DND-41 (cell line): ENCODE results near the gene CCDC60.

ENCODE experiments used
- ATAC-seq: fragments of 200-7000 bp; cut with Tn5 transposase; 3 replicates; pipeline ENCODE4 v1.9.1; 2021; ENCODE audit warnings: low read depth; ENCODE audit not compliant: insufficient read depth
- DNase-seq: peaks from one replicate; pipeline ENCODE4 v3.0.0-alpha.2; 2020
- H2AFZ ChIP-seq: 2 replicates; pipeline ENCODE4 v1.6.0; 2012; ENCODE audit warnings: low read depth, low read length
- H3K27ac ChIP-seq: 2 replicates; pipeline ENCODE4 v1.5.1; 2012; ENCODE audit warnings: low read length, inconsistent platforms
- H3K27me3 ChIP-seq: fragments of 200-600 bp; sonication (generic); 2 replicates; pipeline ENCODE4 v1.6.0; 2012; ENCODE audit warnings: low read length, mild to moderate bottlenecking, inconsistent platforms; ENCODE audit not compliant: insufficient read depth, poor library complexity
- H3K36me3 ChIP-seq: 2 replicates; pipeline ENCODE4 v1.5.1; 2012; ENCODE audit warnings: low read length, inconsistent platforms; ENCODE audit not compliant: insufficient read depth
- H3K4me1 ChIP-seq: 2 replicates; pipeline ENCODE4 v1.5.1; 2012; ENCODE audit warnings: mild to moderate bottlenecking, low read length; ENCODE audit not compliant: insufficient read depth
- H3K4me2 ChIP-seq: 2 replicates; pipeline ENCODE4 v1.6.0; 2012; ENCODE audit warnings: mild to moderate bottlenecking, moderate library complexity, low read length, inconsistent platforms; ENCODE audit not compliant: insufficient read depth
- H3K4me3 ChIP-seq, 2 experiments: fragments of 200-600 bp in 1 of 2; shearing (Covaris generic) in 1 of 2; 2 replicates each; pipeline ENCODE4 v1.5.1; 2012 to 2016; ENCODE audit warnings: inconsistent platforms in 2 of 2, low read length in 2 of 2, mild to moderate bottlenecking in 2 of 2, low read depth in 1 of 2, moderate library complexity in 1 of 2
- H3K79me2 ChIP-seq: 2 replicates; pipeline ENCODE4 v1.6.0; 2012; ENCODE audit warnings: low read length, inconsistent platforms; ENCODE audit not compliant: insufficient read depth
- H3K9ac ChIP-seq: 2 replicates; pipeline ENCODE4 v1.6.0; 2012; ENCODE audit warnings: low read depth, mild to moderate bottlenecking, inconsistent platforms, low read length, moderate library complexity
- H3K9me3 ChIP-seq: 2 replicates; pipeline ENCODE4 v1.5.1; 2012; ENCODE audit warnings: low read length, moderate library complexity, mild to moderate bottlenecking, inconsistent platforms; ENCODE audit not compliant: insufficient read depth, severe bottlenecking
- H4K20me1 ChIP-seq: 2 replicates; pipeline ENCODE4 v1.6.0; 2012; ENCODE audit warnings: low read length; ENCODE audit not compliant: insufficient read depth
- EZH2 ChIP-seq: IDR thresholded peaks from 3 replicates; pipeline ENCODE4 v1.6.1; 2012; ENCODE audit warnings: borderline replicate concordance, low read depth, mild to moderate bottlenecking, moderate library complexity, low read length, inconsistent platforms; ENCODE audit not compliant: severe bottlenecking
- TF ChIP-seq, protein P1 (sequence below): IDR thresholded peaks from 2 replicates; pipeline ENCODE4 v1.5.1; 2012; ENCODE audit warnings: borderline replicate concordance, low read length, moderate library complexity, mild to moderate bottlenecking; ENCODE audit not compliant: poor library complexity, severe bottlenecking; ENCODE audit errors: extremely low read depth

CCDC60 gene

GRCh38 chr12:119363037-119363436 lies 28.5 kb downstream of the CCDC60 start:
- H3K79me2 ChIP-seq = no peaks in the 10 kb centered on the region
- no peaks in the 10 kb centered on the region for H3K9me3 ChIP-seq
- H4K20me1 ChIP-seq = no peaks in the 10 kb centered on the region
- ATAC-seq (no peak), DNase-seq (no peak)
- no peaks in the 10 kb centered on the region for H3K36me3 ChIP-seq
- no peaks in the 10 kb centered on the region for H3K27me3 ChIP-seq
- H2AFZ ChIP-seq = no peak overlapping the region
- no peak overlapping the region for H3K4me2 ChIP-seq
- H3K4me3 ChIP-seq = no peak overlapping the region
- TF ChIP-seq, protein P1, sequence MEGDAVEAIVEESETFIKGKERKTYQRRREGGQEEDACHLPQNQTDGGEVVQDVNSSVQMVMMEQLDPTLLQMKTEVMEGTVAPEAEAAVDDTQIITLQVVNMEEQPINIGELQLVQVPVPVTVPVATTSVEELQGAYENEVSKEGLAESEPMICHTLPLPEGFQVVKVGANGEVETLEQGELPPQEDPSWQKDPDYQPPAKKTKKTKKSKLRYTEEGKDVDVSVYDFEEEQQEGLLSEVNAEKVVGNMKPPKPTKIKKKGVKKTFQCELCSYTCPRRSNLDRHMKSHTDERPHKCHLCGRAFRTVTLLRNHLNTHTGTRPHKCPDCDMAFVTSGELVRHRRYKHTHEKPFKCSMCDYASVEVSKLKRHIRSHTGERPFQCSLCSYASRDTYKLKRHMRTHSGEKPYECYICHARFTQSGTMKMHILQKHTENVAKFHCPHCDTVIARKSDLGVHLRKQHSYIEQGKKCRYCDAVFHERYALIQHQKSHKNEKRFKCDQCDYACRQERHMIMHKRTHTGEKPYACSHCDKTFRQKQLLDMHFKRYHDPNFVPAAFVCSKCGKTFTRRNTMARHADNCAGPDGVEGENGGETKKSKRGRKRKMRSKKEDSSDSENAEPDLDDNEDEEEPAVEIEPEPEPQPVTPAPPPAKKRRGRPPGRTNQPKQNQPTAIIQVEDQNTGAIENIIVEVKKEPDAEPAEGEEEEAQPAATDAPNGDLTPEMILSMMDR = no peak
- TF ChIP-seq EZH2 = no peak
- H3K9ac ChIP-seq = no peak overlapping the region
- H3K4me1 ChIP-seq = no peaks in the 10 kb centered on the region
- H3K27ac ChIP-seq = no peak overlapping the region

DNA sequence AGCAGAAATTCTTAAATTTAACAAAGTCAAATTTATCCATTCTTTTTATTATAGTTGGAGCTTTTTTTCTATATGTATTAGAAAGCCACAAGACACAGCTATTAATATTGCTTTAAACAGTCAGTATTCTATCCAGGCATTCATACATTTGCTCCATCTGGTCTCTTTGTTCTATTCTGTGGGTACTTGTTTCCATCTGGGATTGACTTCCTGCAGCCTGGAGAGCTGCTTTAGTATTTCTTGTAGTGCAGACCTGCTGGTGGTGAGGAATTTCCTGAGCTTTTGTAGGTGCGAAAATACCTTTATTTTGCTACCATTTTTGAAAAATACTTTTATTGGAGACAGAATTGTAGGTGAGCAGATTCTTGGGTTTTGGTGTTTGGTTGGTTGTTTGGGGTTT lies 29.0 kb downstream of the CCDC60 start:
- H3K4me2 ChIP-seq = no peak overlapping the region
- no peaks in the 10 kb centered on the region for H3K36me3 ChIP-seq
- no peak overlapping the region for H3K27ac ChIP-seq
- H3K79me2 ChIP-seq = no peaks in the 10 kb centered on the region
- no peak for ATAC-seq
- no peak overlapping the region for H2AFZ ChIP-seq
- H4K20me1 ChIP-seq = no peaks in the 10 kb centered on the region
- no peaks in the 10 kb centered on the region for H3K27me3 ChIP-seq
- H3K4me1 ChIP-seq = no peaks in the 10 kb centered on the region
- no peak overlapping the region for H3K9ac ChIP-seq
- no peak for TF ChIP-seq EZH2
- TF ChIP-seq, protein P1 = no peak
- no peaks in the 10 kb centered on the region for H3K9me3 ChIP-seq
- DNase-seq = no peak
- no peak overlapping the region for H3K4me3 ChIP-seq

DNA sequence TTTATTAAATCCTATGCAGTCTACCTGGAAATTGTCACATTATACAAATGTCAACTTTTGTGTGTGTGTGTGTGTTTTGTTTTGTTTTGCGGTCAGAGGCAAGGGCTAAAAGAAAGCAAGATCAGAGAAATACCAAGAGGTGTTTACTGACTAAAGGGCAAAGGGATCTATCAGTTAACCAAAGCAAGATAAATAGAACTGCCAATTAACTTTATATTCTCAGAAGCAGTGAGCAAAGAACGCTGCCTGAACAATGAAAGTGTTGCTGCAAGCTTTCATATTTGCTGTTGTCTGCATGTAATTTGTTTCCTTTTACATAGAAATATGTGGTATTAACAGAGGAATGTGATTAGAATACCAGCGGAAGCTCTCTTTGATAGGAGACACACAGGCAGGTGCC lies 30.9 kb downstream of the CCDC60 start:
- Histone ChIP-seq H3K4me2 (no peak overlapping the region), H3K79me2 (no peaks in the 10 kb centered on the region), H3K9me3 (no peaks in the 10 kb centered on the region), H3K27ac (no peak overlapping the region), H3K4me1 (no peaks in the 10 kb centered on the region), H2AFZ (no peak overlapping the region), H3K9ac (no peak overlapping the region), H3K27me3 (peaks cover 3% of the 10 kb centered on the region), H3K4me3 (no peak overlapping the region), H3K36me3 (no peaks in the 10 kb centered on the region), H4K20me1 (no peaks in the 10 kb centered on the region)
- no peak for DNase-seq
- no peak for ATAC-seq
- TF ChIP-seq, protein P1 = no peak
- TF ChIP-seq EZH2 = no peak

- no peak overlapping the region for H3K4me2 ChIP-seq
- H3K36me3 ChIP-seq = no peaks in the 10 kb centered on the region
- H3K9ac ChIP-seq = no peak overlapping the region
- no peaks in the 10 kb centered on the region for H4K20me1 ChIP-seq
- no peak overlapping the region for H2AFZ ChIP-seq
- no peak overlapping the region for H3K27ac ChIP-seq
- H3K9me3 ChIP-seq = no peaks in the 10 kb centered on the region
- H3K4me3 ChIP-seq = no peak overlapping the region
- ATAC-seq (no peak), DNase-seq (no peak)
- H3K4me1 ChIP-seq = no peaks in the 10 kb centered on the region
- TF ChIP-seq, protein P1 = no peak
- no peak for TF ChIP-seq EZH2
- H3K27me3 ChIP-seq = peaks cover 3% of the 10 kb centered on the region
- no peaks in the 10 kb centered on the region for H3K79me2 ChIP-seq
Measured at GRCh38 chr12:119366007-119366406, 31.5 kb downstream of the CCDC60 start.
